ENCODE data around the gene PAX7.

The PAX7 gene

GRCh38 chr1:18776777-18777176, 146.1 kb downstream of the PAX7 start:
- H3K79me2 ChIP-seq (ENCODE audit: control insufficient read depth, insufficient read depth, low read length), result no peaks in the 10 kb centered on the region
- no peaks in the 10 kb centered on the region for H3K36me3 ChIP-seq (ENCODE audit: control insufficient read depth, insufficient read depth, low read length)
- H2BK15ac ChIP-seq (replicated peaks; ENCODE audit: low read depth), result no peak overlapping the region
- no peak overlapping the region for H3K4me3 ChIP-seq (ENCODE audit: low read length)
- WGBS (ENCODE audit: extremely low coverage, insufficient coverage, low lambda C conversion rate), result no CpG with 5 or more reads among the region's 3 CpGs
- H2BK5ac ChIP-seq (ENCODE audit: low read length), result no peak overlapping the region
- no peak overlapping the region for H4K8ac ChIP-seq (ENCODE audit: low read depth, low read length)
- H3K27me3 ChIP-seq (ENCODE audit: insufficient read depth, low read length, poor library complexity), result no peaks in the 10 kb centered on the region
- no peak overlapping the region for H4K5ac ChIP-seq (ENCODE audit: low read length)
- H2AK5ac ChIP-seq (ENCODE audit: low read length), result no peak overlapping the region
- no peak overlapping the region for H3K56ac ChIP-seq (ENCODE audit: low read length)
- H2BK120ac ChIP-seq (ENCODE audit: low read depth, low read length), result no peak overlapping the region
- no peak overlapping the region for H3K23ac ChIP-seq (ENCODE audit: low read length)
- no peak overlapping the region for H3K27ac ChIP-seq (ENCODE audit: low read depth, low read length)
- peak; percentile 18 for DNase-seq
- no peak overlapping the region for H3K4me2 ChIP-seq (ENCODE audit: low read length)
- no peak overlapping the region for H3K9ac ChIP-seq (ENCODE audit: low read length)
- no peaks in the 10 kb centered on the region for H3K4me1 ChIP-seq (ENCODE audit: control insufficient read depth, low read depth, low read length)
- no peak overlapping the region for H3K4ac ChIP-seq (ENCODE audit: low read depth, low read length)
- no peak overlapping the region for H3K18ac ChIP-seq (ENCODE audit: low read length)
- H3K79me1 ChIP-seq (ENCODE audit: low read length), result no peaks in the 10 kb centered on the region

GRCh38 chr1:18778437-18778836, 147.8 kb downstream of the PAX7 start:
- Histone ChIP-seq H3K18ac (ENCODE audit: low read length) (no peak overlapping the region), H3K4me1 (ENCODE audit: control insufficient read depth, low read depth, low read length) (no peaks in the 10 kb centered on the region), H3K4me3 (ENCODE audit: low read length) (no peak overlapping the region), H2BK15ac (replicated peaks; ENCODE audit: low read depth) (no peak overlapping the region), H3K79me1 (ENCODE audit: low read length) (no peaks in the 10 kb centered on the region), H3K27me3 (ENCODE audit: insufficient read depth, low read length, poor library complexity) (no peaks in the 10 kb centered on the region), H3K36me3 (ENCODE audit: control insufficient read depth, insufficient read depth, low read length) (no peaks in the 10 kb centered on the region), H2AK5ac (ENCODE audit: low read length) (no peak overlapping the region), H4K8ac (ENCODE audit: low read depth, low read length) (no peak overlapping the region), H3K23ac (ENCODE audit: low read length) (no peak overlapping the region), H3K79me2 (ENCODE audit: control insufficient read depth, insufficient read depth, low read length) (no peaks in the 10 kb centered on the region), H3K4me2 (ENCODE audit: low read length) (no peak overlapping the region), H3K27ac (ENCODE audit: low read depth, low read length) (no peak overlapping the region), H3K56ac (ENCODE audit: low read length) (no peak overlapping the region), H2BK5ac (ENCODE audit: low read length) (no peak overlapping the region), H3K4ac (ENCODE audit: low read depth, low read length) (no peak overlapping the region), H3K9ac (ENCODE audit: low read length) (no peak overlapping the region), H2BK120ac (ENCODE audit: low read depth, low read length) (no peak overlapping the region), H4K5ac (ENCODE audit: low read length) (no peak overlapping the region)
- DNase-seq, result no peak
- no CpG with 5 or more reads among the region's 6 CpGs for WGBS (ENCODE audit: extremely low coverage, insufficient coverage, low lambda C conversion rate)

GRCh38 chr1:18781031-18781430, 150.4 kb downstream of the PAX7 start:
- Histone ChIP-seq H2AK5ac (ENCODE audit: low read length) (no peak overlapping the region), H3K18ac (ENCODE audit: low read length) (no peak overlapping the region), H3K9ac (ENCODE audit: low read length) (no peak overlapping the region), H3K79me2 (ENCODE audit: control insufficient read depth, insufficient read depth, low read length) (no peaks in the 10 kb centered on the region), H3K36me3 (ENCODE audit: control insufficient read depth, insufficient read depth, low read length) (no peaks in the 10 kb centered on the region), H3K56ac (ENCODE audit: low read length) (no peak overlapping the region), H2BK120ac (ENCODE audit: low read depth, low read length) (no peak overlapping the region), H3K79me1 (ENCODE audit: low read length) (no peaks in the 10 kb centered on the region), H4K8ac (ENCODE audit: low read depth, low read length) (no peak overlapping the region), H3K4me2 (ENCODE audit: low read length) (no peak overlapping the region), H3K23ac (ENCODE audit: low read length) (no peak overlapping the region), H2BK5ac (ENCODE audit: low read length) (no peak overlapping the region), H4K5ac (ENCODE audit: low read length) (no peak overlapping the region), H3K4me3 (ENCODE audit: low read length) (no peak overlapping the region), H3K27ac (ENCODE audit: low read depth, low read length) (no peak overlapping the region), H3K27me3 (ENCODE audit: insufficient read depth, low read length, poor library complexity) (no peaks in the 10 kb centered on the region), H3K4ac (ENCODE audit: low read depth, low read length) (no peak overlapping the region), H3K4me1 (ENCODE audit: control insufficient read depth, low read depth, low read length) (no peaks in the 10 kb centered on the region), H2BK15ac (replicated peaks; ENCODE audit: low read depth) (no peak overlapping the region)
- no peak for DNase-seq

GRCh38 chr1:18783705-18784481, 153.2 kb downstream of the PAX7 start:
- Histone ChIP-seq H4K8ac (ENCODE audit: low read depth, low read length) (no peak overlapping the region), H3K27me3 (ENCODE audit: insufficient read depth, low read length, poor library complexity) (no peaks in the 10 kb centered on the region), H3K18ac (ENCODE audit: low read length) (no peak overlapping the region), H3K79me1 (ENCODE audit: low read length) (no peaks in the 10 kb centered on the region), H2BK5ac (ENCODE audit: low read length) (no peak overlapping the region), H3K4me2 (ENCODE audit: low read length) (no peak overlapping the region), H2BK15ac (replicated peaks; ENCODE audit: low read depth) (no peak overlapping the region), H3K56ac (ENCODE audit: low read length) (no peak overlapping the region), H3K27ac (ENCODE audit: low read depth, low read length) (no peak overlapping the region), H3K79me2 (ENCODE audit: control insufficient read depth, insufficient read depth, low read length) (no peaks in the 10 kb centered on the region), H2BK120ac (ENCODE audit: low read depth, low read length) (no peak overlapping the region), H3K4me3 (ENCODE audit: low read length) (no peak overlapping the region), H3K23ac (ENCODE audit: low read length) (no peak overlapping the region), H3K36me3 (ENCODE audit: control insufficient read depth, insufficient read depth, low read length) (no peaks in the 10 kb centered on the region), H3K4me1 (ENCODE audit: control insufficient read depth, low read depth, low read length) (no peaks in the 10 kb centered on the region), H3K4ac (ENCODE audit: low read depth, low read length) (no peak overlapping the region), H4K5ac (ENCODE audit: low read length) (no peak overlapping the region), H2AK5ac (ENCODE audit: low read length) (no peak overlapping the region), H3K9ac (ENCODE audit: low read length) (no peak overlapping the region)
- DNase-seq, result peak; percentile 28
- WGBS (ENCODE audit: extremely low coverage, insufficient coverage, low lambda C conversion rate), result no CpG with 5 or more reads among the region's 28 CpGs

GRCh38 chr1:18784482-18784831, 153.8 kb downstream of the PAX7 start:
- Histone ChIP-seq H2BK120ac (ENCODE audit: low read depth, low read length) (no peak overlapping the region), H4K8ac (ENCODE audit: low read depth, low read length) (no peak overlapping the region), H3K56ac (ENCODE audit: low read length) (no peak overlapping the region), H2AK5ac (ENCODE audit: low read length) (no peak overlapping the region), H3K4me3 (ENCODE audit: low read length) (no peak overlapping the region), H4K5ac (ENCODE audit: low read length) (no peak overlapping the region), H3K4me2 (ENCODE audit: low read length) (no peak overlapping the region), H2BK5ac (ENCODE audit: low read length) (no peak overlapping the region), H3K79me2 (ENCODE audit: control insufficient read depth, insufficient read depth, low read length) (no peaks in the 10 kb centered on the region), H3K36me3 (ENCODE audit: control insufficient read depth, insufficient read depth, low read length) (no peaks in the 10 kb centered on the region), H3K4ac (ENCODE audit: low read depth, low read length) (no peak overlapping the region), H3K18ac (ENCODE audit: low read length) (no peak overlapping the region), H3K79me1 (ENCODE audit: low read length) (no peaks in the 10 kb centered on the region), H3K23ac (ENCODE audit: low read length) (no peak overlapping the region), H3K4me1 (ENCODE audit: control insufficient read depth, low read depth, low read length) (no peaks in the 10 kb centered on the region), H3K27ac (ENCODE audit: low read depth, low read length) (no peak overlapping the region), H3K9ac (ENCODE audit: low read length) (no peak overlapping the region), H2BK15ac (replicated peaks; ENCODE audit: low read depth) (no peak overlapping the region), H3K27me3 (ENCODE audit: insufficient read depth, low read length, poor library complexity) (no peaks in the 10 kb centered on the region)
- DNase-seq, result no peak
- no CpG with 5 or more reads among the region's 15 CpGs for WGBS (ENCODE audit: extremely low coverage, insufficient coverage, low lambda C conversion rate)

GRCh38 chr1:18786149-18786548, 155.5 kb downstream of the PAX7 start:
- DNase-seq, result no peak
- Histone ChIP-seq H3K4ac (ENCODE audit: low read depth, low read length) (no peak overlapping the region), H4K5ac (ENCODE audit: low read length) (no peak overlapping the region), H3K18ac (ENCODE audit: low read length) (no peak overlapping the region), H3K23ac (ENCODE audit: low read length) (no peak overlapping the region), H3K79me1 (ENCODE audit: low read length) (no peaks in the 10 kb centered on the region), H2BK15ac (replicated peaks; ENCODE audit: low read depth) (no peak overlapping the region), H3K9ac (ENCODE audit: low read length) (no peak overlapping the region), H2BK5ac (ENCODE audit: low read length) (no peak overlapping the region), H4K8ac (ENCODE audit: low read depth, low read length) (no peak overlapping the region), H3K56ac (ENCODE audit: low read length) (no peak overlapping the region), H3K27ac (ENCODE audit: low read depth, low read length) (no peak overlapping the region), H3K4me1 (ENCODE audit: control insufficient read depth, low read depth, low read length) (no peaks in the 10 kb centered on the region), H3K36me3 (ENCODE audit: control insufficient read depth, insufficient read depth, low read length) (no peaks in the 10 kb centered on the region), H3K79me2 (ENCODE audit: control insufficient read depth, insufficient read depth, low read length) (no peaks in the 10 kb centered on the region), H3K4me2 (ENCODE audit: low read length) (no peak overlapping the region), H3K27me3 (ENCODE audit: insufficient read depth, low read length, poor library complexity) (no peaks in the 10 kb centered on the region), H2AK5ac (ENCODE audit: low read length) (no peak overlapping the region), H3K4me3 (ENCODE audit: low read length) (no peak overlapping the region), H2BK120ac (ENCODE audit: low read depth, low read length) (no peak overlapping the region)
- WGBS (ENCODE audit: extremely low coverage, insufficient coverage, low lambda C conversion rate), result no CpG with 5 or more reads among the region's 3 CpGs
